Colon (tissue), 2 donors: ENCODE data around the gene DCAF7.

Experiments used
- FAIRE-seq: peaks from 2 replicates; lab custom pipeline; 2012; peaks lifted over from hg19 to GRCh38; lab: Jason Lieb, UNC
- donor health status: control.
- donor health status: control.

The DCAF7 gene

DNA sequence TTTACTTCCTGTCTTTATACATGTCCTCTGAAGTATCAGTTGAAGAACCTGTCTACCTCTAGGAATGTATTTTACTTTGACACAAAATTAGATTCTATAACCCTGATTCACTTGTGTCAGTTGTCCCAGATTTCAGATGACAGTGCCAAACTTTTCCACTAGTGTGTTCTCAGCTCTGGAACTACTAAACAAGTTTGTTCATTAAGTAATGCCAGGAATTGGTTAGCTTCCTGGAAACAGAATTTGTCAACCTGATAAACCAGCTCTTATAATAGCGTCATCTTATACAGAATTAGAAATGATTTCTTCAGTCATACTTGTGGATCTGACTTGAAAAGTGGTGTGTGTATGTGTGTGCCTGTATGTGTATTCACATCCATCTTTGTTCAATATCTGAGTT is 79.3 kb downstream of the DCAF7 start:
- no peak for FAIRE-seq

GRCh38 chr17:63631062-63631461 is 80.8 kb downstream of the DCAF7 start:
- no peak for FAIRE-seq

- no peak for FAIRE-seq
Measured at GRCh38 chr17:63631626-63632025, 81.3 kb downstream of the DCAF7 start.

- FAIRE-seq, result no peak
Measured at GRCh38 chr17:63633742-63634141, 83.5 kb downstream of the DCAF7 start.

DNA sequence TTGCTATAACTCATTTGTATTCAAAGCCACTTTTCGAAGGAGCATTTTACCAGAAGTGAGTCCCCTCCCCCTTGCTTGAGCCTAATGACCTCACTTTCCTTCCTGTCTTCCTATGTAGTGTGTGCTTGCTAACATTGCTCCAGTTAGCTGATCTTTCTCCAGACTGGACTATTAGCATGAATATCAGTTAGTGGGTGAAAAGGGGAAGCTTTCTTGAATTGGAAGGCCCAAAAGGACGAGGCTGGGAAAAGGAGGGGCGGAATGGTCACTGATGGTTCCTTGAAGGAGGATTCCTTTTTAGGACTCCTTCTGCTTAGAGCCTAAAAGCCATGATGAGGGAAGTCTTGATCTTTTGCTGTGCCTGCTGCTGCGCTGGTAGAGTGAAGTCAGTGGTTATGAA is 83.9 kb downstream of the DCAF7 start:
- no peak for FAIRE-seq

GRCh38 chr17:63634816-63635215 is 84.5 kb downstream of the DCAF7 start:
- no peak for FAIRE-seq

DNA sequence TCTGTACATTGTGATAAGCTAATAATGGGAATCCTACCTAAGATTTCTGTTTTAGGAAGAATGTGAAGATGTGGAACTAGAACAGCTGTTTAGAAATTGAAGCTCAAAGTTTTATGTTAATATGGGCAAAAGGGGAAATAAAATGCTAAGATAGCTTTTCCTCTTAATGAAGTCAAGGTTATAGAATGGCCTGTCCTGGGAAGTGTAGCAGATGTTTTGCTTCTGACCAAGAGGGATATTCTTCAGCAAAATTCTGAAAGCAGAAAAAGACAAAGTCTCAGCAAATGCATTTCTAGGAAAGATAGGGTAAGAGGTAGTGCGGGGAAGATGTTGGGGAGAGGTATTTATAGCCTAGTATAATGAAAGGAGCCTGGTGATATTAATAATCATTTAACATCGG is 85.0 kb downstream of the DCAF7 start:
- FAIRE-seq, result no peak

DNA sequence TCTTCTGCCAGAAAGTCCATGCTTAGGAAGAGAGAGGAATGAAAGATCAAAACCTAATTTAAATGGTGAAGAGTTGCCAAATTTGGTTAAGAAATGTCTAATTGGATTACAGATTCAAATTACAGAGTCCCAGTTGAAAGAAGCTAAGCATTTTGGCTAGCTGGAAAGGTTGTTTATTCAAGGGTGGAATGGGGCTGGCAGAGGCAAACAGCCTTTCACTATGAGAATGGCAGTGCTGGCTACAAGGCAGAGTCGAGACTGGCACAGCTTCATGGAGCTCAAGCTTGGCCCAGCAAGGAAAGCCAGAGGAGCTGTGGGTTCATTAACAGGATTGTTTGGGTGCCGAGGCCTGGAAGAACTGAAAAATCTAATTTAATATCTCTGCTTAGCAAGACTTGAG is 85.5 kb downstream of the DCAF7 start:
- FAIRE-seq, result no peak

DNA sequence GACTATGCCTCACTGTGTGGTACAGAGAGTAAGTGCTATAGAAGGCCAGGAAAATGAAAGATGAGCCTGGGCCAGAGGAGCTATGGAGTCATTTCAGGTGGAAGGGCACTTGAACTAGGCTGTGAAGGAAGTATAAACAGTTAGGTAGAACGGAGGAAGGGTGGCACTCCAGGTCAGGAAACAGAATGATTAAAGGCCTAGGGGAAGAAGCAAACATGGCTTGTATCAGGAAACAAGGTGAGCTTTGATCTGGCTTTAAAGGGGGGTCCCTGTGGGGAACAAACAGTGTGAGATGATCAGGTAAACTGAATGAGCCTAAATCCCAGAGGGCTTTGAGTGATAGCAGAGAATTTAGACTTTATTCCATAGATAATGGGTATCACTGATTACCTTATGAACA is 88.8 kb downstream of the DCAF7 start:
- FAIRE-seq, result no peak

- FAIRE-seq, result no peak
Measured at GRCh38 chr17:63640038-63640437, 89.8 kb downstream of the DCAF7 start.

DNA sequence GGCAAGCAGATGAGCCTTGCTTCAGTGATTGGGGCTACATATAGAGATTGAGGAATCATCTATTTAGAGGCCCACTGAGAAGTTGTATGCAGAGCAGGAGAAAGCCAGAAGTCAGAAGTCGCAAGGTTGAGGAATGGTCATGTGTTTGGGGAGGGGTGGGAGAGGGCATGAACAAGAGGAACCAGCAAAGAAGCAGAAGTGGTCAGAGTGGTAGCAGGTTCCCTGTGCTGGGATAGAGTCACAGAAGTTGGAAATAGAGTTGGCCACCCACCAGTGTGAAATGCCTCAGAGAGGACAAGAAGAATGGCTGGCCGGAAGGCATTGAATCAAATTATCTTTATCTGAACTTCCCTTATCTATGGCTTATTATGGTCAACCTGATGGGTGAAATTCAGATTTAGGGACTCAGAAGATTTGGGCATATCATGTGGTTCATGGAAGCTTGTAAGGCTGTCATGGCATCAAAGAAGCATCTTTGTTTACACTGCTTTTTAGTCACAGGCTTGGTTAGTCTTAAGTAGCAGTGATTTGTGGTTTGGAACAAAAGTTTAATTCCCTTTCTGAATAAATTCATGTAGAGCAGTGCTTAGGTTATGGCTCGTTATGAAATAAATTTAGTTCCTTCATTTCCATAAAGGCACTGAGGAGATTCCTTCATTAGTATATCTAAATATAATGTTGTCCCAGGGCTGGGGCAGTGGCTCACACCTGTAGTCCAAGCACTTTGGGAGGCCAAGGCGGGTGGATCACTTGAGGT is 91.6 kb downstream of the DCAF7 start:
- no peak for FAIRE-seq
